ENCODE results near the gene DYRK2.
A peak's percentile ranks its signal among the peaks of the same experiment; 100 is the strongest.

The DYRK2 gene

DNA sequence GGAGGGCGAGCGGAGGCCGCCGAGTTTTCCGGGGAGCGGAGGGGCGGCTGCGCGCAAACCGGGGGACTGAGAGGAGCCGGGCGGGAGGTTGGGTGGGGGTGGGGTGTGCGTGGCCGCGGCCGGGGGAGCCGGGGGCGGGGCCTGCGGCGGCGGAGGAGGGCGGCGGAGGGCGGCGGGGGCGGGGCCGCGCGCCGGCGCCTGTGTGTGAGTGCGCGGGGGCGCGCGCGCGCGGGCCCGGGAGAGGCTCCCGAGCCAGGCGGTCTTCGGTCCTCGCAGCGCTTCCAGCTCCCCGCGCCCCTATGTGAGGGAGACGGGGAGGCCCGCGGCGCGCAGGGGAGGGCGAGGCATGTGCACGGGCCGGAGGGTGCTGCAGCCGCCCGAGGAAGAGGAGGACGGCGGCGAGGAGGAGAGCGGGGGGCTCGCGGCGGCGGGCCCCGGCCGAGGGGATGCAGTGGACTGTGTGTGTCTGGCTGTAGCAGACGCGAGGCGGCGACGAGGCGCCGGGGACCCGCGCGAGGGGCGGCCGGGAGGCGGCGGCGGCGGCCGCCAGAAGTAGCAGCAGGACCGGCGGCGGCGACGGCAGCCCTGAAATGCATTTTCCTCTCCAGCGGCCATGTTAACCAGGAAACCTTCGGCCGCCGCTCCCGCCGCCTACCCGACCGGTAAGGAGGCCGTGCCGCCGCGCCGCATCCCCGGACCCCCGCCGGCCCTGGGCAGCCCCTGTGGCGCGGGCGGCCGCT, at the start of gene DYRK2:
Gene DYRK2, plus strand, starts transcription at position 225 of the 740 bp plus-strand sequence. Its CDS starts 389 bp downstream, at position 614.
- DNase-seq, result peak in 52 of 58 donors; percentile 40 to 84 (median 68)

DNA sequence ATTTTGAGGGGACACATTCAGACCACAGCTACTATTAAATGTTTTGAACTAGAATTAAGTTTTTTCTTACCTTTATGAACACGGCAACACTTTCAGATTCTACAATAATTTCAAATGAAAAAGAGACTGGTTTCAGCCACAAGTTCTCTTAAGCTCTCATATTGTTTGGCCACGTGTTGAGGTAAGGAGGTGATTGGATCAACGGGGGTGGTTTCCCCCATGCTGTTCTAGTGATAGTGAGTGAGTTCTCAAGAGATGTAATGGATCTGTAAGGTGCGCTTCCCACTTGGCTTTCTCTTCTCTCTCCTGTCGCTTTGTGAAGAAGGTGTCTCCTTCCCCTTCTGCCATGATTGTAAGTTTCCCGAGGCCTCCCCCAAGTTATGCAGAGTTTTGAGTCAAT, 48.9 kb upstream of the DYRK2 start:
- no peak for DNase-seq

DNA sequence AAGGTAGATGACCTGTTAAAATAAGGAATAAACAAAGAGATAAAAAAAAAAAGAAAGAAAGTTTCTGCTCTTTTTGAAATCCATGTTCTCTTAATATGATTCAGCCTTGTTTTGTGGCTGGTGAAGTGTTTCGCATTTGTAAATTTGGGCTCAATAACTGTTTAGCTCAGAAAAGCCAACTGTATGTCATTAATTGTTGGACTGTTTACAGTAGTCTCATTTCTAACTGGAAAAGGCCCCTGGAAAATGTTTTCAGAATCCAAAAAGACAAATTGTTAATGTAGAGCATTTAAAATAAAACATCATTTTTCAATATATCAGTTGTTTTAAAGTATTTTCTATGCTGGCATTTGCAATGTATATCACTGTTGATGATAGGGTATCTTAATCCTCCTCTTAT, 47.4 kb upstream of the DYRK2 start:
- no peak for DNase-seq

DNA sequence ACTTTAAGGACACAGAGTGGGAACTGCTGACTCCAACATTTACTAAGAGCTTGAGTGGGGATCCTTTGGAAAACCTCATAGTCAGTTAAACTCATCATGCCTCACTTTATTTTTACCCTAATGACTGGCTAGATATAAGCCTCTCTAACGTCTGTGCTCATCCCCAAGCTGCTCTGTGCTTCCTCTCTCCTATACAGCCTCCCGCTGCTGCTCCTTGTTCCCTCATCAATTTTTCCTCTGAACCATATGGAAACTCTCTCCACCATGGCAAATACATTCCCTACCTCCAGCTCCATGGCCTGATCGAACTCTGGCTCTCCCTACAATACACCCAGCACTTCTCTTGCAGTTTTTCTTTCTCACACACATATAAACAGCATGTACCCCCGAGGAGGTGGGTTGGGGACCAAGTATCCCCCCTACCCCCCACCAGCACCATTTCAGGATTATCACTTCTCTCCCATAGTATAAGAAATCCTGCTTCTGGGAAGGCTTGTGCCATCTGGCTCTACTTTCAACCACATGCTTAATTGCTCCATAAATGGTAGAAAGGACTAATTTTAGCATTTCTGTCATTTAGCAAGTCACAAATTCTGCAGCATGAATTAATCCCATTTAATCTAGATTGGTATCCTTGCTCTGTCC, 39.2 kb upstream of the DYRK2 start:
- peak in 1 of 58 donors; percentile 2 for DNase-seq

DNA sequence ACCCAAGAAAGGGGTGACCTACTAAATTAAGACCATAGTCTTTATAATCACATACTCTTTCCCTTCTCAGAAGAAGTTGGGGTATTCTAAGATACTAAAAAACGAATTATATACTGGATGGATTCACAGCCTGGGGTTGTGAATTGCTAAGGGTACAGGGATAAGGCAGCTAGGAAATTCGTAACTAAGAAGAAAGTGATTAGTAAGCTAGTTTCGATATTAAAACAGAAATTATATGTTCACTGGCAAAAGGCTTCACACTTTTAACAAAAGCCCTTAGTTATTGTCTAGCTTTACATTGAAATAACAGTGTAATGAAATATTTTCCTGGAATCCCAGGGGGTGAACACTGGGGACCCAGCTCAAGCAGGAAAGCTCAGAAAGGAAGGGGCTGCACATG, 35.5 kb upstream of the DYRK2 start:
- no peak for DNase-seq

DNA sequence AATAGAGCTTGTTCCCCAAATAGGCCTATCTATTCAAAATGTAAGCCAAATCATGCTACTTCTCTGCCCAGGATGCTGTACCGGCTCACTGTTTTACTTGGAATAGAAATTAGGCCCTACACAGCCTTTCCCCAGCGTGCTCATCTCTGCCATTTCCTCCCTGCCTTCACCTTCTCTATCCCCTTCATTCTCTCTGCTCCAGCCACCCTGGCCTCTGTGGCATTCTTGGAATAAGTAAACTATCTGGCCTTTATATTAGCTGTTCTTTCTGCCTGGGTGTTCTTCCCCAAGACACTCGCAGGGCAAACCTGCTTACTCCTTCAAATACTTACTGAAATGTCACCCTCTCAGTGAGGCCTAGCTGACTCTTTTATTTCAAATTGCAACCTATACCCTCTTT, 30.9 kb upstream of the DYRK2 start:
- no peak for DNase-seq

DNA sequence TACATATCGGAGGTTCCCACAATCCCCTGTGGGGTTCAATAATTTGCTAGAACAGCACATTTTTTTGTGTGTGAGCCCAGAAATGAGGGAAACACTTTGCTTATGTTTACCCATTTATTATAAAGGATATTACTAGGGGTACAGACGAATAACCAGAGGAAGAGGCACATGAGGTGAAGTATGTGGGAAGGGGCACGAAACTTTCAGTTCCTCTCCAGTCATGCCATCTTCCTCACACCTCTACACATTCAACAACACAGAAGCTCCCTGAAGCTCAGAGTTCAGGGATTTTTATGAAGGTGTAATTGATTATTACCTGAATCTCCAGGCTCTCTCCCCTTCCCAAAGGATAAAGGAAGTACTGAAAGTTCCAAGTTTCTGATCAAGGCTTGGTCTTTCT, 30.2 kb upstream of the DYRK2 start:
- no peak for DNase-seq

DNA sequence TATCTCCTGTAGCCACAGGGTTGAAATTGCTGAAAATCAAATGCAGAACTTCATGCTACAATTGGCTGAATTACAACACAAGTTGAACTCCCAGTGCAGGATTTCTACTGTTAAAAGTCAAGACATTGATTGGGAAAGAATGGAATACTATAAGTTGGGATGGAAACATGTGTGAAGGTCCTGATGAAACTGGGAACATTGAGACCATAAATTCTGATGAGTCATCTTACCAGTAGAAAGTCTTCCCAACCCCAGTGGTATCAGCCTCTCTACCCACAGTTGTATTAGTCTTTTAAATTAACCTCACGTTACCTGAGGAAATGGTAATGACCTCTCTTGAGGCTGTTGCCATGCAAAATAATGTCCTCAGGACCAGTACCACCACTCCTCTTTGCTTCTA, 27.4 kb upstream of the DYRK2 start:
- no peak for DNase-seq

DNA sequence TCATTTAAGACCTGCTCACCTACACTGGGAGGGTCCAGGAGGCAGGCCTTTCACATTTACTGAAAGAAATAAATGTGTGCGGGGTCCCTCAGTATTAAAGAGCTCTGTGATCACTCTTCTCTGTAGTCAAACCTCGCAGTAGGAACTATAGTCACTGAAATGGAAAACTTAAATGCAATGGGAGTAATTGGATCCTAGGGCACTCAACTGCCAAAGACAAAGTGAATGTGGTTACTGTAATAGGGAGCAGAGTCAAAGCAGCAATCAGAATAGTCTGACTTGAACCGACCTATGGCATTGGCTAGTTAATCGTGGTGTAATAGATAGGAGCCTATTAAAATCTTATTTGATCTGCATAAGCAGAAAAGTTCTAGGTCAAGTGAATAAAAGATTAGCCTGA, 26.6 kb upstream of the DYRK2 start:
- DNase-seq, result no peak

DNA sequence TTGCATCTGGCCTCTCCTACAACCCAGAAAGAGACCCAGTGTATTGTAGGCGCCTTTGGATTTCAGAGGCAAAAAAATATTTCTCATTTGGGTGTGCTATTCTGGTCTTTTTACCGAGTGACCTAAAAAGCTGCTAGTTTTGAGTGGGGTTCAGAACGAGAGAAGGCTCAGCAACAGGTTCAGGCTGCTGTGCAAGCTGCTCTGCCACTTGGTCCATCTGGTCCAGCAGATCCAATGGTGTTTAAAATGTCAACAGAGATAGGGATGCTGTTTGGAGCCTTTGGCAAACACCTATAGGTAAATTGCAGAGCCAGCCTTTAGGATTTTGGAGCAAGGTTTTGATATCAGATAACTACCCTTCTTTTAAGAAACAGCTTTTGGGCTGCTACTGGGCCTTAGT, 25.3 kb upstream of the DYRK2 start:
- peak in 3 of 58 donors; percentile 2 to 27 (median 4) for DNase-seq

DNA sequence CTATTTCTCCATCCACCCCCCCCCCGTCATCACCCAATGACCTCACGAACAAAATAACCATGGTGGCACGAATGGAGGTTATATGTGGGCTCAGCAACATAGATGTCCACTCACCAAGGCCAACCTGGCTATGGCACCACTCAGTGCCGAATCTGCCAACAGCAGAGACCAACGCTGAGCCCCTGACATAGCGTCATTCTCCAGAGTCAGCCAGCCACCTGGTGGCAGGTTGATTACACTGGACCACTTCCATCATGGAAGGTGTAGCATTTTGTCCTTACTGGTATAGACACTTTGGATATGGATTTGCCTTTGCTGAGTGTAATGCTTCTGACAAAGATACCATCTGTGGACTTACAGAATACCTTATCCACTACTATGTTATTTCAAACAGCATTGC, 24.2 kb upstream of the DYRK2 start:
- no peak for DNase-seq

DNA sequence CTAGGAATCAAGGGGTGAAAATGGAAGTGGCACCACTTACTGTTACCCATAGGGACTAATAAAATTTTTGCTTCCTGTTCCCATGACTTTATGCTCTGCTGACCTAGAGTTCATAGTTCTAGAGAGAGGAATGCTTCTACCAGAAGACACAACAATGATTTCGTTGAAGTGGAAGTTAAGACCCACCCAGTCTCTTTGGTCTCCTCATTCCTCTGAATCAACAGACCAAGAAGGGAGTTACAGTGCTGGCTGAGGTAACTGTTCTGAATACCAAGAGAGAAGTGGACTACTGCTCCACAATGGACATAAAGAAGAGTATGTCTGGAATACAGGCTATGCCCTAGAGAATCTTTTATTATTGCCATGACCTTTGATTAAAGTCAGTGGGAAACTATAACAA, 23.5 kb upstream of the DYRK2 start:
- DNase-seq, result no peak

DNA sequence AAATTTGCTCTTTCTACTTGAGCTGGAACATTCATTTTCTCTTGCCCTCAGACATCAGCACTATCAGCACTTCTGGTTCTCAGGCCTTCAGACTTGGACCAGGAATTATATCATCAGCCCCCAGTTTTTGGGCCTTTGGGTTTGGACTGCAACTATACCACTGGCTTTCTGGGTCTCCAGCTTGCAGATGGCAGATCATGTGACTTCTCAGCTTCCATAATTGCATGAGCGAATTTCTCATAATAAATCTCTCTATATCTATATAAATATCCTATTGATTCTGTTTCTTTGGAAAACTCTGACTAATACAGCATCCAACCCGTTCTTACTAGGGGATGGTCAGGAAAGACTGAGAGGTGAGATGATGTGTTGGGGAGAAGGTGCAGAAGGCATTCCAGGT, 22.4 kb upstream of the DYRK2 start:
- DNase-seq, result no peak

DNA sequence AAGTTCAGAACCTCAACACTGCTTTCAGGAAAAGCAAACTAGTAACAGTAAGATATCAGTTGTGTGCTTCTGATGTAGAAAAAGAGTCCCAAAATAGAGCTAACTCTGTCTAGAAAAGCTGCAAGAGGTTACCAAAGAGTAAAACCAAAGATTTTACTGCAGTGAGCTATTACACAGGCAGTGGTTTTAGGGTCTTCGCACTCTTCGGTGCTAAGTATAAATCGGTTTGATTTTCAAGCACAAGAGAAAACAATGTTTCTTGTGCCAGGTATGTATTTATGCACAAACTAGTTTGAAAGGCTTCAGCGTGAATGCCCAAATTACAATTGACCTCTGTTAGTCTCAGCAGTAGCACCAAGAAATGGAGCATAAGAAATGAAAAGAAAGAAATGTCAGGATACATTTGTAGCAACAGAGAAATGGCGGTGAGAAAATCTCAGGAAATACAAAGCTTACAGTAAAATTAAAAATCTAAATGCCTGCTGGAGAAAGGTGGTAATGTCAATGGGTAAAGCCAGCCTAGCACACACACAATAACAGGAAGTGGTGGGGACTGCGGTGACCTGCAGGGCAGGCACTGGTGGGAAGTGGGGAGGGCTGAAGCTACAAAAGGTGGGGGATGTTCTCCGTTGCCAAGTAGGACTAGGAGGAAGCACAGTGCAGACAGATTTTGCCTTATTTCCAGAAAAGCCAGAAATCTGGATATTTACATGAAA, 18.0 kb upstream of the DYRK2 start:
- DNase-seq, result peak in 7 of 58 donors; percentile 2 to 12 (median 6)

DNA sequence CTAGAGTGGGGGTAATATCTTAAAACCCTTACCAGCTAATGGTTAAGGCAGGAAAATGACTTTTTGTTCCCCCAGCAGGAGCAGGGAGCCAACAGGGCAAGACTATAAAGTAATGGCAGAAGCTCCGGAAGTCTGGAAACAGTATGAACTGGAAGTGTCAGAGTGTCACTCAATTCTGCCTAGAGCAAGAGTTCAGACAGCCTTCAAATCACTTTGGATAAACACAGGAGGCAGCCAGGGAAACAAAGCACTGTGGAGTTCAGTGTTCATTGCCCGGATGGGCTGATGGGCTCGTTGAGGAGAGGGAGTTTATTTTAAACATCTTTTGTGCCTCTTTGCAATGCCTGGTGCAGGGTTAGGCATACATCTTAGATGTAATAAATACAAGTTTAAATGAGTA, 16.5 kb upstream of the DYRK2 start:
- no peak for DNase-seq

DNA sequence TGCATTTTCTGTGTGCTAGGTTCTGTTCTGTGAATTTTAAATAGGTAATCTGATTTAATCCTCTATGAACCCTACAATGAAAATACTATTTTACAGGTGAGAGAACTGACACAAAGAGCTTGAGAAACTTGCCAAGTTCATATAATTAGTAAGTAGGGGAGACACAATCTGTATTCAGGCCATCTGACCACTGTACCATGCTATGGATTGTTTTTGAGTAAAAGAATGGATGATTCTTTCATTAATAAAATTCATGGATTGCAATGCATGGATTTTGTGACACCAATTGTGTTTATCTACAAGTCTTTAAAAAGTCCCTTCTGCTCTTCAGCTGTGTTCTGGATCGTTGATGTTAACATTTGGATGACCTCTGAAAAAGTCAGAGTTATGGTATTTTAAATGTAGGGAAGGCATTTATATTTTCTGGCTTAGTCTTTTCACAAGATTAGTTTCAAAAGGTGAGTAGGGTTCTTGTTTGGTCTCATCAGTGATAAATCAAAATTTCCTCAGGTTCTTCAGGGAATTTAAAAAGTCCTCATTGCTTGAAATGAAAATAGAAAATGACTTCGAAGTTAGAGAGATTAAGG, 15.4 kb upstream of the DYRK2 start:
- DNase-seq, result no peak

DNA sequence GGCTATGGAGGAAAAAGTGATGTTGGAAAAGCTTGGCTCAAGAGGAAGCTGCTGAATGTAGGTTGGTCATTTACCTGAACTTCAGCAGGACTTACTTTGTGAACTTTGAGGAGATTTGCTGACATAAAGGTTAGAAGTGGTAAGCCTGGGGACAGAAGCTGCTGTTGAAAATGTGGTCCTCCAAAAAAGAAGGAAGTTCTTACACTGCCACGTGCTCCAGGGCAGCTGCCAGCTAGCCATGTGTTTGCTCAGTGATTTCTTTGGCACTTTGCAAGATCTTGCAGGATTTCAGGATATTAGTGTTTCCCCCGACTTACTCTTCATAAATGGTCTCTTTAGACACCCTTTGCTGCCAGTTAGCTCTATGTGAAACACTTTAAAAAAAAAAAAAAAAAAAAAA, 14.8 kb upstream of the DYRK2 start:
- DNase-seq, result peak in 3 of 58 donors; percentile 2 to 11 (median 2)

DNA sequence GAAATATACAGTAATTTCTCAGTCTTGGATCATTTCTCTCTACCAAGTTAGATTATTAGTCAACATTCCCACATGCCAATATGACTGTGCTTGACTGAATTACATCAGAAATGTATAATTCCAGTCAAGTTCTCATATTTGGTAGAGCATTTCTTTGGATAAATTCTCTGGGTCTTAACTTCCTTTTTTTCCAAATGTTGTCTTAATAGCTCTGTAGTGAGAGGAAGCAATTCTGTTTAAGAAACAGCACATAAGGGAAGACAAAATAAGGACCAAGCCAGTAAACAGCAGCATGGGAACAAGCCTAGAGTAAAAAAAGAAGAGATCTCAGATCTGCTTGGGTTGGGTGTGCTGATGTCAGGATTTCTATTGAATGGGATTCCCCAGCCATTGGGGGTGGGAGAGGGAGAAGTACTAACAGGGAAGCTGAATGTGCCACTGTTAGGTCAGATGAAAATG, 14.2 kb upstream of the DYRK2 start:
- no peak for DNase-seq

DNA sequence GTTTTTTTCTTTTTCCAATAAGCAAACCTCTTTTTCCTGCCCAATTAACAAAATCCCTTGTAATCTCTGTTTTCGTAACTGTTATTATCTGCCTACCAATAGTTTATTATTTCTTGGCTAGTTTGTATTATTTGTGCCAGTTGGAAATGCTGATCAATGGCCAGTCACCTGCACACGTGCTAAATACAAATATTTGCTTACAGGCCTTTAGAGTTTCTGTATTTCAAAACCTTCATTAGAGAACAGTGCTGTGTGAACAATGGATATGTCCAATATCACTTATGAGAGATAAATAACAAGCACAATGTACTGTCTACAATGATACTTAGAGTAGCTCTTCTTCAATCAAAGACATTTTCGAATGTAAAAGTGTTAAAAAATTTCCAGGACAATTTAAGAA, 10.8 kb upstream of the DYRK2 start:
- no peak for DNase-seq

DNA sequence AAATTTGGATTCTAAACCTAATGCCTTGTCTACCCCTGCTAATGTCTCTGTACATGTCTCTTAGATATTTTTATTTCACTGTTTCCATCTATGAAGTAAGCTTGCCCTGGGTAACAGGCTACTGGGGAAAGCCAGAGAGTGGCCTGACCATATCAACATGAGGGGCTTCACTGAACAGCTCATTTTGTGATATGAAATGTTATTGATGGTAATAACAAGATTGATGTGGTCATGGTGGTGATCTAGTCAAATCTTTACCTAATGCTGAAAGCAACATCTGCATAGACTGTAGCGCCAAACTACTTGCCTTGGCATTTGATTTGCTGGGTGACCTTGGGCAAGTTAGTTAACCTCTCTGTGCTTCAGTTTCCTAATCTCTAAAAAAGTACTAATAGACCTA, 9.9 kb upstream of the DYRK2 start:
- no peak for DNase-seq

DNA sequence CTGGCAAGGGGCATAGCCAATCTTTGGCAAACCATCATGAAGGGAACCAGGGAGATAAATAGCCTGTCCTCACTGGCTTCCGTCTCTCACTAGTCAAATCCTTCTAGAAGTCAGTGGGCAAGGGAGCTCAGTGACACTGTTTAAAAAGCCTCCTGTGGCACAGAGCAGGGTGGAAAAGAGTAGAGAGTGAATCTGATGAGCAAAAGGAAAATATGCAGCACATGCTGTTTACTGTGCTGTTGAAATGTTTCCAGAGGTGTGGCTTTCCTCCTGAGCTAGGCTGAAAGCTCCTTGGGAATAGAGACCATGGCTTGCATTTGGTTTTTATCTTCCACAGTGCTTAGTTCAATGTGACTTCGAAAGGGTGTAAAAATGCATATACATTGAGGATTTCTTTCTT, 7.7 kb upstream of the DYRK2 start:
- DNase-seq, result no peak

DNA sequence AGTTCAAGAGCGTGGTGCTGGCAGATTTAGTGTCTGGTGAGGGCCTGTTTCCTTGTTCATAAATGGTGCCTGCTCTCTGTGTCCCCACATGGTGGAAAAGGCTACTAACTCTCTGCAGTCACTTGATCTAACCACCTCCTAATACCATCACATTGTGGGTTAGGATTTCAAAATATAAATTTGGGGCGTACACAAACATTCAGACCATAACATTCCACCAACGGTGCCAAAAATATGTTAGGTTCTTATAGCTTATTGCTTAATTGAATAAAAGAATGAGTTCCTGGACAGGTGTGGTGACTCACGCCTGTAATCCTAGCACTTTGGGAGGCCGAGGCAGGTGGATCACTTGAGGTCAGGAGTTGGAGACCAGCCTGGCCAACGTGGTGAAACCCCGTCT, 3.4 kb upstream of the DYRK2 start:
- no peak for DNase-seq

Data from anterior cingulate cortex (tissue), 58 donors.